NCI-H2196 treated with DMSO at 0.1 percent for 48 hours (cell line): ENCODE measurements around the gene NEK11.
"Not testable (repeated sequence)": the region's sequence is repeated elsewhere in the genome, so short reads cannot be mapped to it uniquely, and the experiment has no call there.

Experiments used
- DNase-seq: peaks from one replicate; lab custom pipeline; 2025; ENCODE audit not compliant: unreplicated experiment; lab: John Stamatoyannopoulos, UW

The NEK11 gene

GRCh38 chr3:131353986-131354385 lies 327.3 kb downstream of the NEK11 start:
- no peak for DNase-seq

- no peak for DNase-seq
These were observed 329.4 kb downstream of the NEK11 start for GRCh38 chr3:131356006-131356595.

- DNase-seq: no peak
These were observed 330.6 kb downstream of the NEK11 start for GRCh38 chr3:131357275-131357674.

GRCh38 chr3:131360191-131360755 lies 333.6 kb downstream of the NEK11 start:
- DNase-seq: no peak

GRCh38 chr3:131361066-131361463 lies 334.4 kb downstream of the NEK11 start:
- not testable (repeated sequence) for DNase-seq

GRCh38 chr3:131361464-131362421 lies 335.1 kb downstream of the NEK11 start:
- peak; percentile 99 for DNase-seq

- DNase-seq: no peak
These were observed 336.6 kb downstream of the NEK11 start for GRCh38 chr3:131363275-131363674.

- no peak for DNase-seq
These were observed 344.4 kb downstream of the NEK11 start for GRCh38 chr3:131370935-131371687.

GRCh38 chr3:131371688-131372066 lies 345.0 kb downstream of the NEK11 start:
- DNase-seq: no peak

- no peak for DNase-seq
These were observed 348.1 kb downstream of the NEK11 start for GRCh38 chr3:131374741-131375140.

GRCh38 chr3:131380821-131381444 lies 354.3 kb downstream of the NEK11 start:
- not testable (repeated sequence) for DNase-seq

GRCh38 chr3:131381445-131382291 lies 355.0 kb downstream of the NEK11 start, which contains the start of gene NUDT16:
Gene NUDT16 (plus strand): TSS chr3:131381774. CDS start chr3:131381805, 31 bp downstream.
- peak; percentile 100 for DNase-seq

GRCh38 chr3:131386429-131387165 lies 359.9 kb downstream of the NEK11 start:
- DNase-seq: no peak

GRCh38 chr3:131387796-131388489 lies 361.3 kb downstream of the NEK11 start:
- DNase-seq: no peak

GRCh38 chr3:131388490-131388799 lies 361.8 kb downstream of the NEK11 start:
- no peak for DNase-seq

GRCh38 chr3:131390331-131390730 lies 363.7 kb downstream of the NEK11 start:
- no peak for DNase-seq

- no peak for DNase-seq
These were observed 366.4 kb downstream of the NEK11 start for GRCh38 chr3:131393051-131393450.

GRCh38 chr3:131393868-131394267 lies 367.2 kb downstream of the NEK11 start:
- no peak for DNase-seq

GRCh38 chr3:131394400-131394799 lies 367.7 kb downstream of the NEK11 start:
- no peak for DNase-seq
